Uterus (tissue), 4 donors: ENCODE measurements around the gene ADAMTS17. TPM values are rescaled to one million over a fixed set of nuclear protein-coding genes. Genes with fewer than 3 reads are reported as not detected.
A peak's percentile ranks its signal among the peaks of the same experiment; 100 is the strongest.

Experiments used
- DNase-seq, 2 donors: peaks; one replicate each; pipeline ENCODE4 v3.0.0-alpha.2; 2019 to 2020
- H3K27ac ChIP-seq, 2 donors: fragments of 200-600 bp; sonication (generic); 1 replicate in 1 of 2; 2 replicates in 1 of 2; pipeline ENCODE4 v1.5.1; 2016 to 2018
- H3K27me3 ChIP-seq, 2 donors: fragments of 200-600 bp; sonication (generic); one replicate each; pipeline ENCODE4 v1.5.1; 2018 to 2019; ENCODE audit warnings: control low read depth in 1 of 2
- H3K36me3 ChIP-seq, 2 donors: fragments of 200-600 bp; sonication (generic); one replicate each; pipeline ENCODE4 v1.5.1; 2019; ENCODE audit warnings: control low read depth in 1 of 2
- H3K4me1 ChIP-seq, 2 donors: fragments of 200-600 bp; sonication (generic); one replicate each; pipeline ENCODE4 v1.5.1; 2018 to 2019; ENCODE audit warnings: control low read depth in 1 of 2
- H3K4me3 ChIP-seq, 2 donors: fragments of 200-600 bp; sonication (generic); 1 replicate in 1 of 2; 2 replicates in 1 of 2; pipeline ENCODE4 v1.5.1; 2018 to 2019; ENCODE audit warnings: mild to moderate bottlenecking in 1 of 2
- H3K9me3 ChIP-seq, 2 donors: fragments of 200-600 bp; sonication (generic); one replicate each; pipeline ENCODE4 v1.5.1; 2019; ENCODE audit warnings: control low read depth in 1 of 2
- POLR2A ChIP-seq, 2 donors: fragments of 450-650 bp; IDR thresholded peaks; one replicate each; pipeline ENCODE4 v1.6.1; 2016; ENCODE audit warnings: antibody characterized with exemption in 2 of 2, mild to moderate bottlenecking in 1 of 2, moderate library complexity in 1 of 2
- intact Hi-C: fragments of 100-400 bp; cut with DNase I; formaldehyde crosslinking; loops from one replicate; pipeline ENCODE4 v1.15.1; 2023; ENCODE audit warnings: low total_unique reads
- total RNA-seq, 4 donors: library from RNA; depleted of rRNA in 3 of 4; stranded (reverse); fragments of >200 nt in 3 of 4; gene quantifications; one replicate each; pipeline versions ENCODE4 v1.1.0 to v1.2.4, GENCODE V29; 2014 to 2023
- TF ChIP-seq, protein P1 (sequence below), 4 experiments: fragments of 200-600 bp in 2 of 4; fragments of 450-650 bp in 2 of 4; sonication (generic) in 2 of 4; IDR thresholded peaks; one replicate each; pipeline ENCODE4 v1.5.1; 2016 to 2019; ENCODE audit warnings: antibody characterized with exemption in 4 of 4, mild to moderate bottlenecking in 2 of 4, moderate library complexity in 1 of 4
- donor health status: DM: yes; HTN: yes; CAD: no.

The ADAMTS17 gene
- total RNA-seq, 4 donors from 2014 or later = 3.1 to 17.1 (median 8.1) TPM; not detected in 1

DNA sequence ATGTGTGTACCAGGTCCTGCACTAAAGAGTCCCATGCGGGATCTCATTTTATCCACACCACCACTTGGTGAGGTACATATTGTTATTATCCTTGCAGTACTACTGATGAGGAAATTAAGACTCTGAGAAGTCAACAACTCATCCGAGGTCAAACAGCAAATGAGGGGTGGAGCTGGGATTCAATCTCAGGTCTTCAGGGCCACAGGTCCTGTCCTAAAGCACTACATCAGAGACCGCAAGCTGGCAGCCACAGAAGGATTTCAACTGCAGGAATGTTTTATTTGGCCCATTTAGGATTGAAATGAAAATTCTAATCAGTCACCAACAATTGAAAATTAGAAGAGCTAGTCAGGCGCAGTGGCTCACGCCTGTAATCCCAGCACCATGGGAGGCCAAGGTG, 131.4 kb downstream of the ADAMTS17 start:
- no peaks in the 10 kb centered on the region for H3K9me3 ChIP-seq
- no peaks in the 10 kb centered on the region for H3K27me3 ChIP-seq
- intact Hi-C loops = no loop called here
- no peak for DNase-seq
- H3K4me3 ChIP-seq = no peak overlapping the region
- no peak for TF ChIP-seq POLR2A (IDR thresholded peaks at IDR 0.05)
- TF ChIP-seq, protein P1, sequence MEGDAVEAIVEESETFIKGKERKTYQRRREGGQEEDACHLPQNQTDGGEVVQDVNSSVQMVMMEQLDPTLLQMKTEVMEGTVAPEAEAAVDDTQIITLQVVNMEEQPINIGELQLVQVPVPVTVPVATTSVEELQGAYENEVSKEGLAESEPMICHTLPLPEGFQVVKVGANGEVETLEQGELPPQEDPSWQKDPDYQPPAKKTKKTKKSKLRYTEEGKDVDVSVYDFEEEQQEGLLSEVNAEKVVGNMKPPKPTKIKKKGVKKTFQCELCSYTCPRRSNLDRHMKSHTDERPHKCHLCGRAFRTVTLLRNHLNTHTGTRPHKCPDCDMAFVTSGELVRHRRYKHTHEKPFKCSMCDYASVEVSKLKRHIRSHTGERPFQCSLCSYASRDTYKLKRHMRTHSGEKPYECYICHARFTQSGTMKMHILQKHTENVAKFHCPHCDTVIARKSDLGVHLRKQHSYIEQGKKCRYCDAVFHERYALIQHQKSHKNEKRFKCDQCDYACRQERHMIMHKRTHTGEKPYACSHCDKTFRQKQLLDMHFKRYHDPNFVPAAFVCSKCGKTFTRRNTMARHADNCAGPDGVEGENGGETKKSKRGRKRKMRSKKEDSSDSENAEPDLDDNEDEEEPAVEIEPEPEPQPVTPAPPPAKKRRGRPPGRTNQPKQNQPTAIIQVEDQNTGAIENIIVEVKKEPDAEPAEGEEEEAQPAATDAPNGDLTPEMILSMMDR (IDR thresholded peaks at IDR 0.05) = no peak
- H3K36me3 ChIP-seq = no peaks in the 10 kb centered on the region
- H3K27ac ChIP-seq = no peak overlapping the region
- H3K4me1 ChIP-seq = no peaks in the 10 kb centered on the region

DNA sequence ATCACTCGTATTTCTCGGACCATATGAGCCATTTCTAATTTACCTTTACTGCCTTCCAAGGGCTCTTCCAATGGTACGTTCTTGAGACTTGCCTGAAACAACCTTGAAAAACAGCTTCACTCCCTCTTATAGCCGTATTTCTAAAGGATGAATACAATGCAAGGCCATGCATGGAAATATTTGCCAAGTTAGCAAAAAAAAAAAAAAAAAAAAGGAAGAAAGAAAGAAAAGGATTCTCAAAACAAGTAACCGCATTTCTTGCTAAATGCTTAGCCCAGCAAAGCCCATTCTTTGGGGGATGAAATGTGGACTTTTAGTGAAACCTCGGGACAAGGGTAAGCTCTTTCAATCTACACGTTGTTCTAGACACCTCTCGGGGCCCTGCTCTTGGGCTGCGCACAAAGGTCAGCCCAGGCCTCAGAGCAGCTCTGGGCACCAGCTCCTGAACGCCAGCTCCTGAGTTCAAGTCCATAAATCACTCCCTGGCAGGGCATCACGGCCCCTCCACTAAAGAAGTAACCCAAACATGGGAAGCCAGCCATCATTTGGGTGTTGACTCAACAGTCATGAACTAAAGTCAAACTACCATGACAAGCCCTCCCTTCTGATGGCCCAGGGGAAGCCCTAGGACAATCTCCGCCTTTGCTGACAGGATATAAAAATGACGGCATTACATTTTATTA, 132.7 kb downstream of the ADAMTS17 start:
- H3K4me1 ChIP-seq = no peaks in the 10 kb centered on the region
- no peaks in the 10 kb centered on the region for H3K36me3 ChIP-seq
- no peaks in the 10 kb centered on the region for H3K27me3 ChIP-seq
- no peak overlapping the region for H3K4me3 ChIP-seq
- no peak for DNase-seq
- intact Hi-C loops = no loop called here
- no peak overlapping the region for H3K27ac ChIP-seq
- H3K9me3 ChIP-seq = no peaks in the 10 kb centered on the region
- no peak for TF ChIP-seq POLR2A (IDR thresholded peaks at IDR 0.05)
- TF ChIP-seq, protein P1 (IDR thresholded peaks at IDR 0.05) = no peak

DNA sequence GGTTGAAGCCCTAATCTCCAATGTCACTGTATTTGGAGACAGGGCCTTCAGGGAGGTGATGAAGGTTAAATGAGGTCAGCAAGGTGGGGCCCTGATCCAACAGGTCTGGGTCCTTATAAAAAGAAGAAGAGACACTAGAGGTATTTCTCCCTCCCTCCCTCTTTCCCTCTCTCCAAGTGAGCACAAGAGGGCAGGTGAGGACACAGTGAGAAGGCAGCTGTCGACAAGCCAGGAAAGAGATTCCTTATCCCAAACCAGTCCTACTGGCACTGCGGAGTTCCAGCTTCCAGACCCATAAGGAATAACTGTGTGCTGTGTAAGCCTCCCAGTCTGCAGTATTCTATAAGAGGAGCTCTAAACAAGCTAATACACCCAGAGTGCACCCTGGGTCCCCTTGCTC, 134.7 kb downstream of the ADAMTS17 start:
- DNase-seq = no peak
- H3K4me3 ChIP-seq = no peak overlapping the region

DNA sequence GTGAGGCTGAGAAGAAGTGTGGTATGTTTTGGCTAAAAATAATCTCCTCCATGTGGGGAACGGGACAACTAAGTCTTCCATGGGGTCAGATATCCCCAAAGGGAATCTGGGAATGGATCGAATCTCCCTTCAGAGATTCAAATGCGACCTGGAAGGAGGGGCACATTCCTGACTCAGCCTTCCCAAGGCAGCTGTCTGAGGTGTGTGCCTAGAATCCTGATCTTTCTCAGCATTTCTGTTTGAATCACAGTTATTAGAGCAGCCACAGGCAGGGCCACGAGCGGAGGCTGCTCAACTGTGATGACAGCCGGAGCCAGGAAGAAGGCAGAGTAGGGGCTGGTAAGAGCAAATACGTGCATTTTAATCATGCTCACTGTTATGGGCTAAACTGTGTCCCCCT, 135.1 kb downstream of the ADAMTS17 start:
- peak overlapping the region in 1 of 2 donors; percentile 11 for H3K27ac ChIP-seq

More for the DNA sequence above, 134.7 kb downstream of the ADAMTS17 start:
- no peaks in the 10 kb centered on the region for H3K36me3 ChIP-seq
- H3K27ac ChIP-seq = peak overlapping the region in 1 of 2 donors; percentile 11
- TF ChIP-seq, protein P1 (IDR thresholded peaks at IDR 0.05) = no peak
- TF ChIP-seq POLR2A (IDR thresholded peaks at IDR 0.05) = no peak
- no peaks in the 10 kb centered on the region for H3K27me3 ChIP-seq
- intact Hi-C loops = no loop called here
- no peaks in the 10 kb centered on the region for H3K9me3 ChIP-seq
- no peaks in the 10 kb centered on the region for H3K4me1 ChIP-seq

More for the DNA sequence above, 135.1 kb downstream of the ADAMTS17 start:
- Histone ChIP-seq H3K36me3 (no peaks in the 10 kb centered on the region), H3K4me1 (no peaks in the 10 kb centered on the region), H3K27me3 (no peaks in the 10 kb centered on the region), H3K4me3 (no peak overlapping the region), H3K9me3 (no peaks in the 10 kb centered on the region)
- TF ChIP-seq, protein P1 (IDR thresholded peaks at IDR 0.05) = no peak
- TF ChIP-seq POLR2A (IDR thresholded peaks at IDR 0.05) = no peak
- intact Hi-C loops = no loop called here
- no peak for DNase-seq
